Ecto neural progenitor cell (in vitro differentiated cells): ENCODE measurements around the gene FTO.

Source experiments
- DNase-seq: peaks from one replicate; pipeline ENCODE4 v3.0.0-alpha.2; 2018; ENCODE audit warnings: low spot score

FTO gene

GRCh38 chr16:53784291-53784690 is 80.3 kb downstream of the FTO start:
- DNase-seq, result no peak

DNA sequence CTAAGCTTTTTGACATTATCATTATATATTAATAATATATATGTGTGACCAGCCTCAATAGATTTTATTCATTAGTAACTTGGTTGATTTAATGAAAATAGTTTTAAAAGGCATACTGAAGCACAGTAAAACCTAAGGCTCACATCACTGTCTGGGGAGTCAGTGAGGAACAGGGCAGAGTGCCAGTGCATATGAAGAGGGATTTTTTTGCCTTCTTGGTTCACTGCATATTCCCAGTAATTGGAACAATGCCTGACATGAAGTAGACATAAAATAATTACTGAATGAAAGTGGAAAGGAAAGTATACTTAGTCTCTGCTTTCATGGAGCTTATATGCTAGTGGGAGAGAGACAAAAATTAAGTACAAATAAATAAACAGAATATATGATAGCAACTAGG is 81.1 kb downstream of the FTO start:
- no peak for DNase-seq

GRCh38 chr16:53785916-53786315 is 82.0 kb downstream of the FTO start:
- no peak for DNase-seq

- DNase-seq, result no peak
Observed at GRCh38 chr16:53787423-53787822, 83.5 kb downstream of the FTO start.

- no peak for DNase-seq
Observed at GRCh38 chr16:53789137-53789536, 85.2 kb downstream of the FTO start.

DNA sequence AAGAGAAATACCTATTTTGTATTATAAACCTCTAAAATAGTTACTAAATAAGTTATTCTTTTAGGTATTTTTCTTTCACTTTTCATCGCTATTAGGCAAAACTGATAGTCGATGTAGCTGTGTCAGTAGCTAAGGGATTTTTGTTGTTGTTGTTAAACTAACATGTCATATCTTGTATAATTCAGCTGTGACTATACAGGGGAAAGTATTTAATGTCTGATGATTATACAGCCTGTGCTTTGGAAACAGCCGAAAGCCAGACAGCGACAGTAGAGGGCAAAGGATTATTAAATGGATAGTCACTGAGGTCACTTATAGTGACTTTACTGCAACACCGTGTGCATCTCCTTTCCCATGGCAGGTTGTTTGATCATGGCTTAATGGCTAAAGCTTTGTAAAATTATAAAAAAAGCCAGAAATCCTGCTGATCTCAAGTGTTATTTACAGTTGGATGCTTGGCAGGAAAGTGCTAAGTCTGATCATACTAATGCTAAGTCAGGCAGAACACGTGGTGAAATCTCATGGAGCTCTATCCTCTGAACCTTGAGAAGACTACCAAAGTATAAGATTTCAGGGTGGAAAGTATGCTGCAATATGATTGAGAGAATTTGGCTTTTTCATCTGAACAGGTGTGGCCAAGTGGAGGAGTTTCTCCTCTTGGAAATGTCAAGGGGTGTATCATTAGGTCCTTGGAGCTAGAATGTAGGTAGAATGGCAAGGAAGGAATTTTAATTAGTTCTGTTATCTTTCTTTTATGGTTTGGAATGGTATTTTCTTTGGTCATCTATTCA is 88.4 kb downstream of the FTO start:
- DNase-seq, result no peak

DNA sequence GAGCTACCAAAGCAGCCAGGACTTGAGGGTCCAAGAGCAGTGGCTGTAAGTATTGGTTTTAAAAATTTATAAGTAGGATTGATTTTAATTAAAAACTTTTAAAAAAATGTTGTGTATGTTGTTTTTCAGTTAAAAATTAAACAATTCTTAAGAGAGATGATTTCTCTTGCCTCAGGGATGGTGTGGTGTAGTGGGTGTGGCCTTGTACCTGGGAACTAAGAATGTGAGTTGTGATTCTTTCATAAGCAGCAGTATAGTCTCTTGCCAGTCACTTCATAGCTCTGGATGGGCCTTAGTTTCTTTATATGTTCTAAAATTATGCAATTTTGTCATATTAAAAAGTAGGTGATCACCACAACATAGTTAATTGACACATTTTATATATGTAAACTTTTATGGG is 99.5 kb downstream of the FTO start:
- DNase-seq, result no peak

DNA sequence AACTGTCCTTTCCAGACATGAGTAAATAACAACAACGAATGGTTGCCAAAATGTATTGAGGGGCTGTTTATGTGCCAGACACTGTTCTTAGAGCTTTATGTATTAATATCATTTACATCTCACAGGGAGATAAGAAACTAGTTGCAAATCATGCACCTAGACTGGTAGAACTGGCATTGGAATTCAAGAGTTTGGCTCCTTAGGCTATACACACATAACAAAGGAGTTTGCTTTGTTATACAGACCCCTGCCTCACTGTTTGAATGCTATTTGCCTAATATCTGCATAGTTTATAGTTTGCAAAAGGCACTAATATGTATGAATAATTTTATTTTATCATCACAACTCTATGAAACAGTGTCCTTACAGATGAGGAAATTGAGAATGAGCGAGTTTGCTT is 100.0 kb downstream of the FTO start:
- DNase-seq, result no peak

DNA sequence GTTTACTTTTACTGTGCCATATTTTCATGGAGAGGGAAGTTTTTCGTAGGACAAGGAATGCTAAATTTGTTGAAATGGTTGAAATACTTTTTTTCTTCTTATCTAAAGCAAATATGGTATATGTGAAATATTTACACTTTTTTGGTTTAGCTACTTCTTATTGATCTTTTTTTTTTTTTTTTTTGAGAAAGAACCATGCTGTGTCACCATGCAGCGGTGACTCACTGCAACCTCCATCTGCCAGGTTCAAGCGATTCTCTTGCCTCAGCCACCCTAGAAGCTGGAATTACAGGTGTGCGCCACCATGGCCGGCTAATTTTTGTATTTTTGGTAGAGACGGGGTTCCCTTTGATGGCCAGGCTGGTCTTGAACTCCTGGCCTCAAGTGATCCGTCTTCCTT is 100.5 kb downstream of the FTO start:
- DNase-seq, result no peak

DNA sequence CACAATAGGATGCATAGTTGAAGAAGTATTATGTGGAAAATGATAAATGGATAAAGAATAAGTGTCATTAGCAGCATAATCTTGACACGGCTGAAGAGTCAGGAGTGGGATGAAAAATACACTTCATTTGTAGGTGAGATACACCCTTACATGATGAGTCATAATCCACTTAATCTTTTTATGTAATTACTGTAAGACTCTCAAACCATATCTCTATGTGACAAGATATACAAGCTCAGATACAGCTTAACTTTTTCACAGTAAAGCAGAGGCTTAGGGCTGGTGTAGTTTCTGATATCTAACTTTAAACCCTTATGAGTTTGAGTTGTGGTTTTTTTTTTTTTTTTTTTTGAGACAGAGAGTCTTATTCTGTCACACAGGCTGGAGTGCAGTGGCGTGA is 101.2 kb downstream of the FTO start:
- DNase-seq, result no peak

DNA sequence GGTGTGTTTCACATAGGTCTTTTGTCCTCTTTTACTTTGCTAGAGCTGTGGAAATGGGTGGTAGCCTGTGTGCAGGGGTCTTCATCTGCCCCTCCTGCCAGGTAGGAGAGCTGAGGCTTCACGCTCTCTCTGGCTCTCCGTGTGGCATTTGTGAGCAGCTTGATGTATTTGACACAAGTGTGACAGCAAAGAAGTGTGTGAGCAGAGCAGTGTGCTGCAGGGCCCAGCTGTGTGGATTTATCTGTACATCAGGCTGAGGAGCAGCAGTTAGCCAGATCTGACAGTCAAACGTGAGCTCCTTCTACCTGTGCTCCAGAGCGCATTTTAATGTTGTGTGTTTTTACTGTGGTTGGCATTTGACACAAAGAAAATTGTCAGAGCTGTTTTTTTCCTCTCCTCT is 101.8 kb downstream of the FTO start:
- DNase-seq, result no peak

- no peak for DNase-seq
Observed at GRCh38 chr16:53809088-53809932, 105.4 kb downstream of the FTO start.

GRCh38 chr16:53812914-53813313 is 109.0 kb downstream of the FTO start:
- no peak for DNase-seq

- no peak for DNase-seq
Observed at GRCh38 chr16:53814801-53815200, 110.8 kb downstream of the FTO start.

DNA sequence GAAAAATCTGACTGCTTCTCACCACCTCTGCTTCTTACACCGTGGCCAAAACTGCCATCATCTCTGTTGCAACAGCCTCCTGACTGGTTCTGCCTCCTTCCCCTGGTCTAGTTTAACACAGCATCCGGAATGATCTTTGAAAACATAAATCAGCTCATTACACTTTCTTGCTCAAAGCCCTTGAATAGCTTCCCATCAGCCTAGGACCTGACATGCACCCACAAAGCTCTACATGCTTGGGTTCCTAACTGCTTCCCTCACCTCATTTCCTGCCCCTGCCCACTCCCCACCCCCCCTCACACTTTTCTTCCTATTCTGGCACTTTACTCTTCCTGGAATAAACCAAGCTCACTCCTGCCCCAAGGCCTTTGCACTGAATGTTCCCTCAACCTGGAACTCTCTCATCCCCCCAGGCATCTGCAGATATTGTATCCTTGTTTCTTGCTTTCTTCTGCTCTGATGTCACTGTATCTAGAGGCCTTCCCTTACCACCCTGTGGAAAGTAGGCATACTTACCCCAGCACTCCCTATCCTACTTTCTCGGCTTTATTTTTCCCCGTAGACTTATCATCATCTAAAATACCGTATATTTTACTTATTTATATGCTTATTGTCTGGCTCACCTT is 112.4 kb downstream of the FTO start:
- DNase-seq, result no peak

GRCh38 chr16:53817117-53817755 is 113.3 kb downstream of the FTO start:
- DNase-seq, result no peak

GRCh38 chr16:53817812-53818550 is 114.0 kb downstream of the FTO start:
- no peak for DNase-seq

DNA sequence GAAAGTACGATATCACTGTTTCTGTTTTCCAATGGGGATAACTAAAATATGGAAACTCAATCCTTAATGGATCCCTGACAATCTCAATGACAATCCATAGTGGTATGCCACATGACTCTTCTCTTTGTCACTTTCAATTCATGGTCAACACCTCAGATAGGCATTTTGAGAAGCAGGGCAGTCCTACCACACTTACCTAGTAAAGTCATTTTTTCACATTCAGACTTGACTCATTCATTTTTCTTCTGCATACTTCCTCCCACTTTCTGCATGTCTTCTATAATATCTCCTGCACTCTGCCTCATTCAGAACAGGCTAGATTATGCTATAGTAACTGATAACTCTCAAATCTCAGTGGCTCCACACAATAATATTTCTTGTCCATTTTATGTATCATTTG is 117.5 kb downstream of the FTO start:
- no peak for DNase-seq

DNA sequence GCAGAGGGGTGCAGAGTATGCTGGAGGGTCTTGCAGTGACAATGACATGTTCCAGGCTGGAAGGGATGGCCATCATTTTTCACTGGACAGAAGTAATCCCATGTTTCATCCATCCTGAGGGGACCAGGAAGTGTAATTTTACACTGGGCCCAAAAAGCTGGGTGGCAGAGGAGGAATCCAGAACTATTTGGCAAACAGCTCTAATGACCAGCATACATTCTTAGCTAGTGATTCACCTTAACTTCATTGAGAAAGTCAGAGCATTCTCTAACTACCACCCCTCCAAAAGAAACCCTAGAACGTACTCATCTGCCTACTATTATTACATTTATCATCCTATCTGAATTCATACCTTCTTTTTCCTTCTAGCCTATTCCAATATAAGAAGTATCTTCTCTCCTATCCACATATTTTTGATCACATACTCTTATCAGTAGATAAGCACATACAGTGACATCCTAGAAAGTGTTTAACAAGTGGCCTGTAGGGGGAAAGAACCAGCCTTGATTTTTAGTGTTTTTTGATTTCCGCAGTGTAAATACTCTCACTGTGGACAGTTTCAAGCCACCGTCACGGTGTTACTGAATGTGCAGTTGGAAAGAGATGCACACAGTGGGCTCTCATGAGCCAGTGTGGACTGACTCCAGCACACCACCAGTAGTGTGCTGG is 118.1 kb downstream of the FTO start:
- DNase-seq, result no peak

GRCh38 chr16:53822936-53823529 is 119.1 kb downstream of the FTO start:
- no peak for DNase-seq

GRCh38 chr16:53826658-53827057 is 122.7 kb downstream of the FTO start:
- DNase-seq, result no peak
